Cardiac fibroblast (primary cell): ENCODE results near the gene UNC5A.

Experiments
- DNase-seq, 2 donors: peaks; one replicate each; pipeline versions ENCODE4 v3.0.0 to v3.0.0-alpha.2; 2010; ENCODE audit warnings: low read depth in 2 of 2
- H3K4me3 ChIP-seq, 2 donors: replicated peaks in 1 of 2; 1 replicate in 1 of 2; 2 replicates in 1 of 2; pipeline ENCODE4 v1.5.1; 2011; ENCODE audit warnings: low read depth in 2 of 2, low read length in 2 of 2, mild to moderate bottlenecking in 2 of 2, moderate library complexity in 1 of 2
- TF ChIP-seq, protein P1 (sequence below): IDR thresholded peaks from one replicate; pipeline ENCODE4 v1.5.1; 2011; ENCODE audit warnings: low read depth, mild to moderate bottlenecking, low read length, inconsistent platforms

UNC5A gene

DNA sequence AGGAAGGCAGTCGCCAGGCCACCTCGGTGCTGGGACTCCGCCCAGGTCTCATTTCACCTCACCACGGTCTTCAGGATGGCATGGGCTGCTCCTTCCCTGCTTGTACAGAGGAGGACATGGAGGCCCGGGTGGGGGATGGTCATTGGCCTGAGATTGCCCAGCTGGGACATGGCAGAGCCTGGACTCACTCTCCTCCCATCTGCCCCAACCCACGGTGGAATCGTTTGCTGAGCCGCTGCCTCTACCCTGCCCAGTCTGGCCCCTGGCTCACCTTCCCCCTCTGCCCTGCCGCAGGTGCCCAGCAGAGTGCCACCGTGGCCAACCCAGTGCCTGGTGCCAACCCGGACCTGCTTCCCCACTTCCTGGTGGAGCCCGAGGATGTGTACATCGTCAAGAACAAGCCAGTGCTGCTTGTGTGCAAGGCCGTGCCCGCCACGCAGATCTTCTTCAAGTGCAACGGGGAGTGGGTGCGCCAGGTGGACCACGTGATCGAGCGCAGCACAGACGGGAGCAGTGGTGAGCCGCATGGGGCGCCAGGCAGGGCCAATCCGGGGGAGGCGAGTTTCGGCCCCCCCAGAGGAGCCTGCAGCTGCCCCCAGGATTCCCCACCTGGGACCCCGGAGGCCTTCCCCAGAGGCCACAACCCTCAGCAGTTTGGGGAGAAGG is 52.1 kb downstream of the UNC5A start:
- TF ChIP-seq, protein P1, sequence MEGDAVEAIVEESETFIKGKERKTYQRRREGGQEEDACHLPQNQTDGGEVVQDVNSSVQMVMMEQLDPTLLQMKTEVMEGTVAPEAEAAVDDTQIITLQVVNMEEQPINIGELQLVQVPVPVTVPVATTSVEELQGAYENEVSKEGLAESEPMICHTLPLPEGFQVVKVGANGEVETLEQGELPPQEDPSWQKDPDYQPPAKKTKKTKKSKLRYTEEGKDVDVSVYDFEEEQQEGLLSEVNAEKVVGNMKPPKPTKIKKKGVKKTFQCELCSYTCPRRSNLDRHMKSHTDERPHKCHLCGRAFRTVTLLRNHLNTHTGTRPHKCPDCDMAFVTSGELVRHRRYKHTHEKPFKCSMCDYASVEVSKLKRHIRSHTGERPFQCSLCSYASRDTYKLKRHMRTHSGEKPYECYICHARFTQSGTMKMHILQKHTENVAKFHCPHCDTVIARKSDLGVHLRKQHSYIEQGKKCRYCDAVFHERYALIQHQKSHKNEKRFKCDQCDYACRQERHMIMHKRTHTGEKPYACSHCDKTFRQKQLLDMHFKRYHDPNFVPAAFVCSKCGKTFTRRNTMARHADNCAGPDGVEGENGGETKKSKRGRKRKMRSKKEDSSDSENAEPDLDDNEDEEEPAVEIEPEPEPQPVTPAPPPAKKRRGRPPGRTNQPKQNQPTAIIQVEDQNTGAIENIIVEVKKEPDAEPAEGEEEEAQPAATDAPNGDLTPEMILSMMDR: no peak
- no peak for DNase-seq
- H3K4me3 ChIP-seq: no peak overlapping the region

DNA sequence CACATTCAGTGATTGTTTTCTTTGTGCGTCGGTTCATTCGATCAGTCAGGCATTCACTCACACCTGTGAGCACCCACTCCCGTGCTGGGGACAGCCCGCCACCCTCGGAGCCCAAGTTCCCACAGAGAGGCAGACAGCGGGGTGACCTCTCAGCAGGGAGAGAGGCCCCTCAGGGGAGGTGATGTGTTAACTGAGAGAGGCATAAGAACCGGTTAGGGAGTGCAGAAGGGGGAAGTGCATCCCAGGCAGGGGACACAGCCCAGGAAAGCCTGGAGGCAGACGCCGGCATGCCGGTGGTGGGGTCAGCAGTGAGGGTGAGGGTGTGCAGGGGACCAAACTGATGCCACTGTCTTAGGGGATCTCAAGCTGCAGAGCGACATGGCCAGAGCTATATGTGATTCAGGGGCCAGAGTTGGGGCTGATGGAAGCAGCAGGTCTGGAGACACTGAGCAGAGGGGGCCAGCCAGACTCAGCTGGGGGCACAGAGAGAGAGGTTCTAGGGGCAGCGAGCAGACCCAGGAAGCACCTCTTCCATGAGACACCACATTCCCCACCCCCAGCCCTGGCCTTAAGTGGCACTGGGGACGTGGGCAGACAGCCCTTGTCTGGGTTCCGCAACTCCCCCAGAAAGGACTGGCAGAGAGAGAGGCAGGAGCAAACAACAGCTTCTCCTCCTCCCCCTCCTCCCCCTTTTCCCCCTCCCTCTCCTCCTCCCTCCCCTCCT is 52.8 kb downstream of the UNC5A start:
- TF ChIP-seq, protein P1: no peak
- no peak overlapping the region for H3K4me3 ChIP-seq
- DNase-seq: no peak

DNA sequence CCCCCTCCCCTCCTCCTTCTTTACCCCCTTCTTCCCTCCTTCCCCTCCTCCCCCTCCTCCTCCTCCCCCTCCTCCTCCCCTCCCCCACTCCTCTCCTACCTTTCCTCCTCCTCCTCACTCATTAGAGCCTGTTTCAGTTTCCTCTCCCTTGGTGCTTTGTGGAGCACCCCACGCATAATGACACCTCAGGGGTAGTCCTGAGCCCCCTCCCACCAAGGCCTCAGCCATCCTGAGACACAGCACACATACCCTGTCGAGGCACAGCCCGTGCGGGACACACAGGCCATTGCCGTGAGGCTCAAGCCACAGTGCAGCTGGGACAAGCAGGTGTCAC is 53.4 kb downstream of the UNC5A start:
- no peak for DNase-seq

DNA sequence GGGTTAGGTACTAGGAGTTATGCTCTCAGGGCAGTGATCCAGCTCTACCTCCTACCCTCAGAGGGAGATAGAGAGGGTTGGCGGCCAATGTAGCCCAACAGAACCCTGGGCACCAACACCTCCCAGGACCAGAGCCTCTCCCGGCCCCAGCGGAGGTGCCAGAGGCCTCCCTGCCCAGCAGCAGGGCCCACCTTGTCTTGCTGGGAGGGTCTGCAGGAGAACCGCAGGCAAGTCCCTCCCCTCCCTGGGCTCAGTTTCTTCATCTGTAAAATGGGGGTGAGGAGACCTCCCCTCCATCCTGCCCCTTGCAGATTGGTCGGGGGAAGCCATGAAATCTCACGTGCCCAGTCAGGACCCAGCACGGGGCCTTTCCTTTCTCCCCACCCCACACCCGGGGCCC is 54.4 kb downstream of the UNC5A start:
- H3K4me3 ChIP-seq: no peak overlapping the region
- TF ChIP-seq, protein P1: no peak
- no peak for DNase-seq

More for the DNA sequence above, 53.4 kb downstream of the UNC5A start:
- no peak overlapping the region for H3K4me3 ChIP-seq
- TF ChIP-seq, protein P1: no peak

DNA sequence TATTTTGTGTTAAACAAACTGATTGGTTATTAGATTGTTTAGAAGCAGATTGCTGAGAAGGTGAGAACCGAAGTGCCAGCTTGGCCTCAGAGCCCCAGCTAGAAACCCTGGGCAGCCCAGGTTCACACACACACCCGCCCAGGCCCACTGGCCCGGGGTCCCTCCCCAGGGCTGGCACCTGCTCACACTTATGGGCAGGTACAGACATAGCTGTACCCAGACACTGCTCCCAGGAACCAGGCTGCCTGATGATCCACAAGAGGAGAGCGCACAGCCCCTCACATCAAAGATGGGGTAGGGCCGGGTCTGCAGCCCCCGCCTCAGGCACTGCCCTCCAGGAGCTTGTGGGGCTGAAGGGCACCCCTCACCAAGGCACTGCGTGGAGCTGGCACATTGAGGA is 55.6 kb downstream of the UNC5A start:
- DNase-seq: no peak
- TF ChIP-seq, protein P1: no peak
- no peak overlapping the region for H3K4me3 ChIP-seq

DNA sequence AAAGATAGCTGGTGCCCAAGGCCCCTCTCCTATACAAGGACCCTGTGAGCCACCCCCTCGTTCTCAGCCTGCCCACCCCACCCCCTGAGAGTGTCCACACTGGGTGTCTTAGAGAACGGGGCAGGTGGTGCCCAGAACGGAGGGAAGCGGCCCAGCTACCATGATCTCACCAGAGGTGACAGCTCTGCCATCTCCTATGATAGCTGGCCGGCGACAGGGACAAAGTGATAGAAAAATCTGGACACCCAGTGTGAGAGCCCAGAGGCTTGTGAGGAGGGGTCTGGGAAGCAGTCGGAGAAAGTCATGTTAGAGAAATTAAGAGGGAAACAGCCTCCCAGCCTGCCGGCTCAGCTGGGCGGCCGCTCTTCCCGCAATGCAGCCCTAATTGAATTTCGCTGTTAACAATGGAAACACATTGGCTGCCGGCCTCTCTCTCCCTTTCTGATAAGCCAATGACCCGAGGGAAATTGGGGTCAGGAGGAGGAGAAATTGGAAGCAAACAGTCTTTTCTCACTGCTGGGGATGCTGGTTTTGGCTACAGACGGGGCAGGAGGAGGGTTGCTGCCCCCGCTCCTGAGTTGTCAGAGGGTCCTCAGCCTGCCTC is 56.5 kb downstream of the UNC5A start:
- TF ChIP-seq, protein P1: no peak

More for the DNA sequence above, 56.5 kb downstream of the UNC5A start:
- no peak for DNase-seq
- no peak overlapping the region for H3K4me3 ChIP-seq
